K562 (cell line): ENCODE measurements around the gene MYADML2. TPM values are rescaled to one million over a fixed set of nuclear protein-coding genes. Genes with fewer than 3 reads are reported as not detected.

Source experiments
- ATAC-seq: fragments of 200-7000 bp; cut with Tn5 transposase; 3 replicates; pipeline ENCODE4 v1.9.1; 2020; ENCODE audit warnings: moderate library complexity
- BruUV-seq: library from RNA; stranded (reverse); fragments of 400-500 nt; replicated peaks from 2 replicates; lab custom pipeline; 2021; lab: Mats Ljungman, UMichigan
- CTCF ChIA-PET: fragments of 300-600 bp; formaldehyde crosslinking; extraction: SDS; loops from one replicate; lab custom pipeline; 2021; ENCODE audit warnings: low intra/inter-chr PET ratio; lab: Yijun Ruan, JAX
- POLR2A ChIA-PET: fragments of 300-600, 350-650 bp; sonication (Branson Sonifier 250); formaldehyde crosslinking; extraction: SDS; loops from one replicate; lab custom pipeline; 2021; ENCODE audit warnings: antibody characterized with exemption, inconsistent platforms; lab: Yijun Ruan, JAX
- DNase-seq, 4 experiments: peaks; one replicate each; pipeline versions ENCODE4 v3.0.0 to v3.0.0-alpha.2; 2011 to 2018; ENCODE audit warnings: low spot score in 3 of 4, mixed read lengths in 3 of 4; ENCODE audit errors: extremely low read depth in 1 of 4
- FAIRE-seq: peaks from 2 replicates; lab custom pipeline; 2011; peaks lifted over from hg19 to GRCh38; lab: Jason Lieb, UNC
- H2AFZ ChIP-seq: 2 replicates; pipeline ENCODE4 v1.6.0; 2011; ENCODE audit warnings: low read depth, low read length, control low read depth, inconsistent platforms
- H3K27ac ChIP-seq: fragments of 200-600 bp; 3 replicates; pipeline ENCODE4 v1.8.0; 2011; ENCODE audit warnings: low read depth, mild to moderate bottlenecking, control low read depth, inconsistent platforms, low read length, moderate library complexity, mixed read lengths; ENCODE audit errors: extremely low read depth
- H3K27me3 ChIP-seq, 2 experiments: fragments of 300-600 bp in 1 of 2; 2 replicates in 1 of 2; 3 replicates in 1 of 2; pipeline versions ENCODE4 v1.6.0 to v1.8.0; 2011; ENCODE audit warnings: inconsistent platforms in 2 of 2, low read length in 2 of 2, mild to moderate bottlenecking in 1 of 2, mixed read lengths in 1 of 2, moderate library complexity in 1 of 2; ENCODE audit not compliant: control insufficient read depth in 2 of 2, insufficient read depth in 2 of 2
- H3K36me3 ChIP-seq: fragments of 300-600 bp; 3 replicates; pipeline ENCODE4 v1.8.0; 2011; ENCODE audit warnings: mild to moderate bottlenecking, low read length, inconsistent platforms; ENCODE audit not compliant: control insufficient read depth, insufficient read depth
- H3K4me1 ChIP-seq, 2 experiments: fragments of 200-600 bp in 1 of 2; replicated peaks in 1 of 2; 2 replicates in 1 of 2; 3 replicates in 1 of 2; pipeline versions ENCODE4 v1.5.1 to v1.8.0; 2011; ENCODE audit warnings: inconsistent platforms in 2 of 2, low read length in 2 of 2, mild to moderate bottlenecking in 1 of 2, mixed read lengths in 1 of 2, moderate library complexity in 1 of 2; ENCODE audit not compliant: control insufficient read depth in 2 of 2, insufficient read depth in 2 of 2
- H3K4me2 ChIP-seq: 2 replicates; pipeline ENCODE4 v1.6.1; 2011; ENCODE audit warnings: low read length, control low read depth, inconsistent platforms, mixed read lengths; ENCODE audit not compliant: insufficient read depth
- H3K4me3 ChIP-seq: fragments of 200-600 bp; sonication (generic), shearing (Covaris generic); 2 replicates; pipeline ENCODE4 v1.5.1; 2016; ENCODE audit warnings: control low read depth, inconsistent platforms
- H3K79me2 ChIP-seq: fragments of 200-600 bp; 3 replicates; pipeline ENCODE4 v1.8.0; 2011; ENCODE audit warnings: low read length, inconsistent platforms; ENCODE audit not compliant: control insufficient read depth, insufficient read depth
- H3K9ac ChIP-seq, 2 experiments: 2 replicates each; pipeline versions ENCODE4 v1.6.0 to v1.6.1; 2011; ENCODE audit warnings: low read depth in 2 of 2, low read length in 2 of 2, control low read depth in 1 of 2, inconsistent platforms in 1 of 2, mild to moderate bottlenecking in 1 of 2, mixed read lengths in 1 of 2; ENCODE audit not compliant: insufficient read depth in 1 of 2
- H3K9me1 ChIP-seq: one replicate; pipeline ENCODE4 v1.6.0; 2011; ENCODE audit warnings: inconsistent platforms, mild to moderate bottlenecking, low read length, moderate library complexity; ENCODE audit not compliant: control insufficient read depth, insufficient read depth
- H3K9me3 ChIP-seq: replicated peaks from 2 replicates; pipeline ENCODE4 v1.5.1; 2011; ENCODE audit warnings: low read depth, low read length, inconsistent platforms; ENCODE audit not compliant: control insufficient read depth, insufficient read depth
- H4K20me1 ChIP-seq: replicated peaks from 2 replicates; pipeline ENCODE4 v1.6.1; 2011; ENCODE audit warnings: low read length, inconsistent platforms, mixed read lengths; ENCODE audit not compliant: control insufficient read depth, insufficient read depth
- BCOR ChIP-seq: fragments of 450-650 bp; IDR thresholded peaks from 2 replicates; pipeline ENCODE4 v1.6.1; 2016
- MEIS2 ChIP-seq: fragments of 450-650 bp; IDR thresholded peaks from 2 replicates; pipeline ENCODE4 v1.6.1; 2014; ENCODE audit warnings: mild to moderate bottlenecking; ENCODE audit not compliant: partially characterized antibody
- NFIC ChIP-seq: fragments of 450-650 bp; IDR thresholded peaks from 2 replicates; pipeline ENCODE4 v1.6.1; 2017; ENCODE audit warnings: mild to moderate bottlenecking, inconsistent platforms
- PCBP2 ChIP-seq: fragments of 200-400 bp; formaldehyde crosslinking; IDR thresholded peaks from 2 replicates; pipeline ENCODE4 v1.6.1; 2018; ENCODE audit warnings: low read length, low read depth, mild to moderate bottlenecking, moderate library complexity; ENCODE audit not compliant: poor library complexity, severe bottlenecking
- ZNF121 ChIP-seq: sonication (generic); formaldehyde crosslinking; conservative IDR thresholded peaks from 2 replicates; pipeline ENCODE4 v1.8.0; 2022; ENCODE audit warnings: missing genetic modification reagents
- WGBS: fragments of 100-300 bp; shearing (Covaris generic); methylation state at CpG from one replicate; pipeline ENCODE4 v1.1.6; 2016; ENCODE audit warnings: low coverage, mixed read lengths; ENCODE audit not compliant: insufficient coverage; ENCODE audit errors: missing lambda C conversion rate; 5-methylcytosine and 5-hydroxymethylcytosine counted together
- in situ Hi-C: fragments of 300-500 bp; cut with MboI; formaldehyde crosslinking; loops from 4 replicates; pipeline ENCODE4 v1.15.0; 2018; ENCODE audit warnings: inconsistent platforms, mixed read lengths
- intact Hi-C: fragments of 100-400 bp; cut with micrococcal nuclease; formaldehyde crosslinking; loops from 2 replicates; pipeline ENCODE4 v1.14.2; 2022
- polyA plus RNA-seq, 8 experiments: library from polyadenylated mRNA; depleted of rRNA in 4 of 8; stranded (reverse) in 5 of 8; unstranded in 3 of 8; fragments of >200 nt; fragmentation: Nextera tagmentation in 2 of 8; fragmentation: Illumina TruSeq in 1 of 8; extraction: Ambion mirVana in 2 of 8; extraction: Trizol in 1 of 8; gene quantifications; 2 replicates each; pipeline versions ENCODE4 v1.2.1 to v1.2.3, GENCODE V29; 2011 to 2014; ENCODE audit warnings: inconsistent platforms in 1 of 8, missing spikeins in 1 of 8
- total RNA-seq, 7 experiments: library from RNA; depleted of rRNA in 6 of 7; stranded (reverse); fragments of >200 nt in 6 of 7; fragmentation: Illumina TruSeq in 2 of 7; extraction: Trizol in 2 of 7; gene quantifications; 2 replicates each; pipeline versions ENCODE4 v1.2.1 to v1.2.3, GENCODE V29; 2011 to 2021; ENCODE audit warnings: low replicate concordance in 1 of 7
- TF ChIP-seq, protein P1 (sequence below): fragments of 250-450 bp; sonication (Bioruptor Pico); IDR thresholded peaks from 2 replicates; pipeline ENCODE4 v1.8.0; 2022; ENCODE audit warnings: moderate library complexity, mild to moderate bottlenecking, inconsistent platforms
- TF ChIP-seq, protein P2 (sequence below): sonication (generic); formaldehyde crosslinking; IDR thresholded peaks from 2 replicates; pipeline ENCODE4 v1.8.1; 2023; ENCODE audit warnings: mild to moderate bottlenecking, missing genetic modification reagents
- TF ChIP-seq, protein P3 (sequence below): fragments of 250-450 bp; sonication (Bioruptor Pico); IDR thresholded peaks from 2 replicates; pipeline ENCODE4 v1.4.0; 2020; ENCODE audit warnings: borderline replicate concordance

The MYADML2 gene
- total and polyA plus RNA-seq, 9 of the 15 experiments (the other 6 are each of a cell fraction or from before 2014, with no cell fraction given): not detected

DNA sequence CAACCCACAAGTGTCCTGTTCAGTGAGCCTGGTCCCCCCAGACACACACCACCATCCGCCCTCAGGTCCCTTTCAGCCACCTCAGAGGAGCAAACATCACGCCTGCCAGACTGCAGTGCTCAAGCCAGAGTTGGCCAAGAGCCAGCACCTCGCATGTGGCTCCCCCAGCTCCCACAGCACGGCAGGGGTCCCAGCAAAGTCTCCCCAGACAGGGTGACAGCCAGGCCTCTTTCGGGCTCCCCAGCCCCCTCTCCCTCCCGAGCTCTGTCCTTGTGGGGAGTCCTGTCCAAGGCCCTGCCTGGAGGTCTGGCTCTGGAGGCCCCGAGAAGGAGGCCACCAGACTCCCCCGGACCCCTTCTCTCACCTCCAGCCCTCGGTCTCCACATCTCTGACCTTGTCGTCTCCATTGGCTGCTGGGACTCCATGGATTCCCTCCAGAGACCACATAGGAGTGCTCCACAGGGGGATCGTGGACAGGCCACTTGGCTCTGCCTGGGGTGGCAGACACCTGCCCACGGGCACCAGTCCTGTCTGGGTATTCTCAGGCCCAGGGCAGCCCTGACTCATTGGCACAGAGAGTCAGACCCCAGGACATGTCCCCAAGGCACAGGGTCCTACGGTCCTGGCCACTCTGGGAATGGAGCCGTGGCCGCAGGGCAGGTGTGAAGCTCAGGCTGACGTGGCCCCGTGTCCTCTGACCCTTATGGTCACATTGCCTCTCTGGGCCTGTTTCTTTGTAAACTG lies 1.8 kb upstream of the MYADML2 start:
- Histone ChIP-seq H3K4me3 (no peak overlapping the region), H3K9me3 (no peaks in the 10 kb centered on the region; the same call in 1 of the 2 replicates), H3K79me2 (no peaks in the 10 kb centered on the region), H3K27ac (no peak overlapping the region), H2AFZ (no peak overlapping the region), H3K9ac (peak overlapping the region in 1 of 2 experiments; percentile 83; a peak in 2 of 4 replicates), H3K27me3 (no peaks in the 10 kb centered on the region), H3K36me3 (peaks cover 1% of the 10 kb centered on the region; the same call in 1 of the 3 replicates), H4K20me1 (no peaks in the 10 kb centered on the region), H3K4me2 (no peak overlapping the region), H3K9me1 (no peaks in the 10 kb centered on the region), H3K4me1 (peaks cover 0 to 26% of the 10 kb centered on the region in 2 experiments; a peak in 3 of 5 replicates)
- TF ChIP-seq, protein P1, sequence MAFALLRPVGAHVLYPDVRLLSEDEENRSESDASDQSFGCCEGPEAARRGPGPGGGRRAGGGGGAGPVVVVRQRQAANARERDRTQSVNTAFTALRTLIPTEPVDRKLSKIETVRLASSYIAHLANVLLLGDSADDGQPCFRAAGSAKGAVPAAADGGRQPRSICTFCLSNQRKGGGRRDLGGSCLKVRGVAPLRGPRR (CRISPR knock-in tag): no peak
- TF ChIP-seq NFIC: peak; percentile 95
- CTCF ChIA-PET: interaction anchor here (0.7 kb wide), 1 partner anchor 220 kb away, joined by 3 read pairs; no protein-coding TSS in a partner anchor
- FAIRE-seq (no peak), ATAC-seq (no peak; the same call in 2 of the 3 replicates), DNase-seq (no peak)
- intact Hi-C loops: no loop called here
- 60% methylated on average over 14 of the region's 17 CpGs for WGBS
- in situ Hi-C loops: no loop called here
- no TSS peak for BruUV-seq
- POLR2A ChIA-PET: interaction anchor here (1.0 to 2.2 kb wide), 4 partner anchors 11 to 71 kb away, joined by 3 to 7 read pairs (median 4); no protein-coding TSS in a partner anchor

DNA sequence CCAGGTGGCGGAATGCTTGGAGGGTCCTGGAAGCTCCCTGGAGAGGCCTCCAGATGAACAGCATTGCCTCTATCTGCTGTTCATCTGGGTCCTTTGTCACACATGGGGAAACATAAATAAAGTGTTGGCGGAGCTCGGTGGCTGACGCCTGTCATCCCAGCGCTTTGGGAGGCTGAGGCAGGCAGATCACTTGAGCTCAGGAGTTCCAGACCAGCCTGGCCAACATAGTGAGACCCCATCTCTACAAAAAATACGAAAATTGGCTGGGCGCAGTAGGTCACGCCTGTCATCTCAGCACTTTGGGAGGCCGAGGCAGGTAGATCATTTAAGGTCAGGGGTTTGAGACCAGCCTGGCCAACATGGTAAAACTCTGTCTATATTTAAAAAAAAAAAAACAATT lies 2.2 kb downstream of the MYADML2 start:
- Histone ChIP-seq H3K27me3 (no peaks in the 10 kb centered on the region), H3K36me3 (no peaks in the 10 kb centered on the region), H3K27ac (no peak overlapping the region), H3K9ac (no peak overlapping the region), H2AFZ (peak overlapping the region; percentile 15; the same call in 1 of the 2 replicates), H4K20me1 (no peaks in the 10 kb centered on the region), H3K9me1 (no peaks in the 10 kb centered on the region), H3K4me2 (no peak overlapping the region), H3K79me2 (no peaks in the 10 kb centered on the region), H3K4me3 (no peak overlapping the region), H3K4me1 (peaks cover 0 to 35% of the 10 kb centered on the region in 2 experiments; a peak in 3 of 5 replicates), H3K9me3 (no peaks in the 10 kb centered on the region)
- no peak for ATAC-seq
- TF ChIP-seq, protein P2, sequence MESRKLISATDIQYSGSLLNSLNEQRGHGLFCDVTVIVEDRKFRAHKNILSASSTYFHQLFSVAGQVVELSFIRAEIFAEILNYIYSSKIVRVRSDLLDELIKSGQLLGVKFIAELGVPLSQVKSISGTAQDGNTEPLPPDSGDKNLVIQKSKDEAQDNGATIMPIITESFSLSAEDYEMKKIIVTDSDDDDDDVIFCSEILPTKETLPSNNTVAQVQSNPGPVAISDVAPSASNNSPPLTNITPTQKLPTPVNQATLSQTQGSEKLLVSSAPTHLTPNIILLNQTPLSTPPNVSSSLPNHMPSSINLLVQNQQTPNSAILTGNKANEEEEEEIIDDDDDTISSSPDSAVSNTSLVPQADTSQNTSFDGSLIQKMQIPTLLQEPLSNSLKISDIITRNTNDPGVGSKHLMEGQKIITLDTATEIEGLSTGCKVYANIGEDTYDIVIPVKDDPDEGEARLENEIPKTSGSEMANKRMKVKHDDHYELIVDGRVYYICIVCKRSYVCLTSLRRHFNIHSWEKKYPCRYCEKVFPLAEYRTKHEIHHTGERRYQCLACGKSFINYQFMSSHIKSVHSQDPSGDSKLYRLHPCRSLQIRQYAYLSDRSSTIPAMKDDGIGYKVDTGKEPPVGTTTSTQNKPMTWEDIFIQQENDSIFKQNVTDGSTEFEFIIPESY (CRISPR knock-in tag): 0 out of 2 replicates have a peak, but pooled peaks have one; percentile 35
- TF ChIP-seq BCOR (peak; percentile 38; the same call in 1 of the 2 replicates), PCBP2 (no peak), ZNF121 (peak; percentile 93), MEIS2 (peak; percentile 17)
- TF ChIP-seq, protein P3, sequence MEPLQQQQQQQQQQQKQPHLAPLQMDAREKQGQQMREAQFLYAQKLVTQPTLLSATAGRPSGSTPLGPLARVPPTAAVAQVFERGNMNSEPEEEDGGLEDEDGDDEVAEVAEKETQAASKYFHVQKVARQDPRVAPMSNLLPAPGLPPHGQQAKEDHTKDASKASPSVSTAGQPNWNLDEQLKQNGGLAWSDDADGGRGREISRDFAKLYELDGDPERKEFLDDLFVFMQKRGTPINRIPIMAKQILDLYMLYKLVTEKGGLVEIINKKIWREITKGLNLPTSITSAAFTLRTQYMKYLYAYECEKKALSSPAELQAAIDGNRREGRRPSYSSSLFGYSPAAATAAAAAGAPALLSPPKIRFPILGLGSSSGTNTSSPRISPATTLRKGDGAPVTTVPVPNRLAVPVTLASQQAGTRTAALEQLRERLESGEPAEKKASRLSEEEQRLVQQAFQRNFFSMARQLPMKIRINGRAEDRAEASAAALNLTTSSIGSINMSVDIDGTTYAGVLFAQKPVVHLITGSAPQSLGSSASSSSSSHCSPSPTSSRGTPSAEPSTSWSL (CRISPR knock-in tag): no peak
- in situ Hi-C loops (no loop called here), intact Hi-C loops (no loop called here)
- ChIA-PET POLR2A (interaction anchor here (1.1 to 1.7 kb wide), 3 partner anchors 9 to 18 kb away, joined by 3 to 7 read pairs (median 3); no protein-coding TSS in a partner anchor), CTCF (no interaction called here)
- FAIRE-seq: no peak
- WGBS: 65% methylated on average over 9 of the region's 9 CpGs
- no peak for DNase-seq
- no TSS peak for BruUV-seq
